22Rv1 (cell line): ENCODE results near the gene CENPW.

Experiments used
- CTCF ChIP-seq: fragments of 450-650 bp; IDR thresholded peaks from 2 replicates; pipeline ENCODE4 v1.5.1; 2017; ENCODE audit warnings: mild to moderate bottlenecking
- ZFX ChIP-seq: fragments of 450-650 bp; IDR thresholded peaks from 2 replicates; pipeline ENCODE4 v1.6.1; 2017; ENCODE audit warnings: antibody characterized with exemption, borderline replicate concordance

- no peak for TF ChIP-seq CTCF
- no peak for TF ChIP-seq ZFX
These were observed 37.8 kb downstream of the CENPW start for GRCh38 chr6:126377594-126378153.
